Calu3 (cell line): Measurements from ENCODE around the gene MCF2L. TPM values are rescaled to one million over a fixed set of nuclear protein-coding genes. Genes with fewer than 3 reads are reported as not detected.

ENCODE experiments used
- BruUV-seq: library from RNA; stranded (reverse); fragments of 400-500 nt; replicated peaks from 2 replicates; lab custom pipeline; 2021; lab: Mats Ljungman, UMichigan
- CTCF ChIA-PET: fragments of 300-600 bp; sonication (Branson Sonifier 250); formaldehyde crosslinking; loops from one replicate; lab custom pipeline; 2022; ENCODE audit warnings: antibody characterized with exemption; lab: Charles Lee
- DNase-seq: peaks from one replicate; pipeline ENCODE4 v3.0.0; 2022
- H3K27ac Mint-ChIP-seq: one replicate; pipeline ENCODE4 v1.8.0; 2022; ENCODE audit warnings: mixed read lengths; ENCODE audit not compliant: unreplicated experiment
- H3K27me3 Mint-ChIP-seq: one replicate; pipeline ENCODE4 v1.8.0; 2022; ENCODE audit warnings: mixed read lengths; ENCODE audit not compliant: unreplicated experiment
- H3K36me3 Mint-ChIP-seq: one replicate; pipeline ENCODE4 v1.8.0; 2022; ENCODE audit warnings: mild to moderate bottlenecking, moderate library complexity, mixed read lengths; ENCODE audit not compliant: insufficient read depth, unreplicated experiment
- H3K4me1 Mint-ChIP-seq: one replicate; pipeline ENCODE4 v1.8.0; 2022; ENCODE audit warnings: mild to moderate bottlenecking, low read depth, mixed read lengths; ENCODE audit not compliant: unreplicated experiment
- H3K4me3 Mint-ChIP-seq: one replicate; pipeline ENCODE4 v1.8.0; 2022; ENCODE audit warnings: mild to moderate bottlenecking, low read depth, moderate library complexity, mixed read lengths; ENCODE audit not compliant: unreplicated experiment
- H3K9me3 Mint-ChIP-seq: one replicate; pipeline ENCODE4 v1.8.0; 2022; ENCODE audit warnings: low read depth, mixed read lengths; ENCODE audit not compliant: unreplicated experiment
- CTCF ChIP-seq: fragments of 200-600 bp; IDR thresholded peaks from one replicate; pipeline ENCODE4 v1.8.0; 2022; ENCODE audit warnings: antibody characterized with exemption; ENCODE audit not compliant: unreplicated experiment
- intact Hi-C: fragments of 100-400 bp; cut with micrococcal nuclease; formaldehyde crosslinking; loops from one replicate; pipeline ENCODE4 v1.10.0; 2022; ENCODE audit not compliant: unreplicated experiment
- total RNA-seq: library from RNA; stranded (reverse); gene quantifications from 2 replicates; pipeline ENCODE4 v1.2.3, GENCODE V29; 2022

MCF2L gene
- total RNA-seq, 1 experiment from 2014 or later: 12.9 TPM

- DNase-seq: no peak
- H3K27ac Mint-ChIP-seq: no peak overlapping the region
- H3K9me3 Mint-ChIP-seq: no peaks in the 10 kb centered on the region
- no peak for TF ChIP-seq CTCF
- H3K4me1 Mint-ChIP-seq: no peaks in the 10 kb centered on the region
- no peaks in the 10 kb centered on the region for H3K36me3 Mint-ChIP-seq
- CTCF ChIA-PET: no interaction called here
- no peak overlapping the region for H3K4me3 Mint-ChIP-seq
- intact Hi-C loops: no loop called here
- no TSS peak for BruUV-seq
- H3K27me3 Mint-ChIP-seq: no peaks in the 10 kb centered on the region
Observed at GRCh38 chr13:113040031-113040430, 71.0 kb downstream of the MCF2L start.

GRCh38 chr13:113040597-113041292 is 71.7 kb downstream of the MCF2L start:
- TF ChIP-seq CTCF: no peak
- Mint-ChIP-seq H3K36me3 (no peaks in the 10 kb centered on the region), H3K27ac (no peak overlapping the region), H3K4me3 (no peak overlapping the region), H3K9me3 (no peaks in the 10 kb centered on the region), H3K27me3 (no peaks in the 10 kb centered on the region), H3K4me1 (no peaks in the 10 kb centered on the region)
- BruUV-seq: no TSS peak
- DNase-seq: no peak
- CTCF ChIA-PET: interaction anchor here (0.7 kb wide), 1 partner anchor 109 kb away, joined by 3 read pairs; no protein-coding TSS in a partner anchor
- intact Hi-C loops: no loop called here

GRCh38 chr13:113041293-113041690 is 72.3 kb downstream of the MCF2L start:
- H3K27me3 Mint-ChIP-seq: no peaks in the 10 kb centered on the region
- TF ChIP-seq CTCF: no peak
- no peaks in the 10 kb centered on the region for H3K4me1 Mint-ChIP-seq
- no peak overlapping the region for H3K4me3 Mint-ChIP-seq
- H3K36me3 Mint-ChIP-seq: no peaks in the 10 kb centered on the region
- intact Hi-C loops: no loop called here
- no peak for DNase-seq
- no peak overlapping the region for H3K27ac Mint-ChIP-seq
- no TSS peak for BruUV-seq
- H3K9me3 Mint-ChIP-seq: no peaks in the 10 kb centered on the region
- CTCF ChIA-PET: interaction anchor here (0.7 kb wide), 1 partner anchor 109 kb away, joined by 3 read pairs; no protein-coding TSS in a partner anchor

- Mint-ChIP-seq H3K4me1 (no peaks in the 10 kb centered on the region), H3K27ac (no peak overlapping the region), H3K9me3 (no peaks in the 10 kb centered on the region), H3K4me3 (no peak overlapping the region), H3K36me3 (no peaks in the 10 kb centered on the region), H3K27me3 (no peaks in the 10 kb centered on the region)
- intact Hi-C loops: no loop called here
- no TSS peak for BruUV-seq
- CTCF ChIA-PET: no interaction called here
- DNase-seq: no peak
- TF ChIP-seq CTCF: no peak
Observed at GRCh38 chr13:113041896-113042295, 72.9 kb downstream of the MCF2L start.
